ENCODE measurements around the gene PTPRF.
"Not testable (repeated sequence)": the region's sequence is repeated elsewhere in the genome, so short reads cannot be mapped to it uniquely, and the experiment has no call there.

The PTPRF gene

DNA sequence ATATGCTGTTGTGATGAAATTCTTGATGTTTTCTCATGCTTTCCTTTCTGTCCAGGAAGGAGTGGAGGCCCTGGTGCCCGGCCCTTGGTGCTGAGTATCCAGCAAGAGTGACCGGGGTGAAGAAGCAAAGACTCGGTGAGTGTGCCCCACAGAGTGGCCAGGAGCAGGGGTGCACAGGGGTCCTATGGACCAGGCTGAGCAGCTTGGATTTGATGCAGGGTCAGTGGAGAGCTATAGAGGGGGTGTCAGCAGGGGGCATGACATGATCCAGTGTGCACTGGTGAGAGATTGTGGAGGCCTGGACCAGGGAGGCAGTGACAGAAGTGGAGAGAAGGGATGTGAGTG lies 7.4 kb downstream of the PTPRF start:
- no peak for DNase-seq (ENCODE audit: low read depth)

DNA sequence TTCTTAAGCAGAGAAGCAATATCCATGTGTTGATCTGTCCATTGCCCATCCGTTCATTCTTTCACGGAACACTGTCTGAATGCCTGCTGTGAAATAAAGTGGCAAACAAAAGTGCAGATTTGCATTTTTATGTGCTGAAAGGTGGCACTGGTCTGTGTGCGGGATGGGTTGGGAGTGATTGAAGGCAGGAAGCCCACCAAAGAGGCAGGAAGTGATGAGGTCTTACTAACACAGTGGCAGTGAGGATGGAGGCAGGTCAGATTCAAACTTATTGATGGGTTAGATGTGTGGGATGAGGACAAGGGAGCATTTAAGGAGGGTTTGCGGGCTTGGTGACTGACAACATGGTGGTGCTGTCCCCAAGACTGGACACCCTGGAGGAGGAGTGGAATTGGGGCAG lies 8.3 kb downstream of the PTPRF start:
- DNase-seq (ENCODE audit: low read depth): no peak

DNA sequence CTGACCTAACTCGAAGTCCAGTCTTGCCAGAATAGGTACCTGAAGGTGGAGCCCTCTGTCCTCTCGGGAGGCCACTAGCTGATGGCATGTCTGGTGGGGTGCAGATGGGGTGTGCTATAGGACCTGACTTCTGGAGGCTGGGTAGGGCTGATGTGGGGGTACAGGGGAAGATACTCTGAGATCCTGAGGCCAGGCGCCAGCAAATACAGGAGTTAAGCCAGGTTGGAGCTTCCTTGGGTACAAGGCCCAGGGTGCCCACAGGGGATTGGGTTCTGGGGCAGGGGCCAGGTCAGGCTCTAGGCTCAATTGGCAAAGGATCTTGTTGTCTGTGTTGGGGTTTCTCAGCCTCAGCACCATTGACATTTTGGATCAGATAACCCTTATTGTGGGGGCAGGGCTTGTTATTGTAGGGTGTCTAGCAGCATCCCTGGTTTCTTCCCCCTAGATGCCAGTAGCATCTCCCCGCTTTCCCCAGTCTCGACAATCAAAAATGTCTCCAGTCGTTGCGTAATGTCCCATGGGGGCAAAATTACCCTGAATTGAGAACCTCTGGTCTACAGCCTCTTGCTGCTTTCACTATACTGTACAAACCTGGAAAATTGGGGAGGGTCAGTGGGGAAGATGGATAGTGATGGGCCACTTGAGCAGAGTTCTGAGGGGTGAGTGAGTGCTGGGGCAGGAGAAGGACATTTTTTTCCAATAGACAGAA lies 9.2 kb downstream of the PTPRF start:
- DNase-seq (ENCODE audit: low read depth): no peak

DNA sequence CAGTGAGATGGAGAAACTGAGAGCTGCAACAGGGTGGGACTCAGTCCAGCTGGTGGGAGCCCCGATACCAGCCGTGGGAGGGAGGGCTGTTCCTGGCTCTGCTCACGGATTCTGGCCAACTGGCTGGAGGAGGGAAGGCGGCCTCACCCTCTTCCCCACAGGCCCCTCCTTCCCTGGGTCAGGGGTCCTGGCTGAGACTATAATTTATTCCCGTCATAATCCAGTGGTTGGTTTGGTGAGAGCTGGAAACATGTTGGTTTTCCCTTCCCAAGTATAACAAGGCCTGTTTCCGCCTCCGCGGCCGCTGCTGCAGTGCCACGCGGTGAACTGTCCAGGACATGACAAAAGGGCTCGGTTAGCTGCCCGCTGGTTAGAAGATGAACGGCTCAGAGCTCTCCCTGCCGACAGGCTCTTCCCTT lies 10.0 kb downstream of the PTPRF start:
- no peak for DNase-seq (ENCODE audit: low read depth)

DNA sequence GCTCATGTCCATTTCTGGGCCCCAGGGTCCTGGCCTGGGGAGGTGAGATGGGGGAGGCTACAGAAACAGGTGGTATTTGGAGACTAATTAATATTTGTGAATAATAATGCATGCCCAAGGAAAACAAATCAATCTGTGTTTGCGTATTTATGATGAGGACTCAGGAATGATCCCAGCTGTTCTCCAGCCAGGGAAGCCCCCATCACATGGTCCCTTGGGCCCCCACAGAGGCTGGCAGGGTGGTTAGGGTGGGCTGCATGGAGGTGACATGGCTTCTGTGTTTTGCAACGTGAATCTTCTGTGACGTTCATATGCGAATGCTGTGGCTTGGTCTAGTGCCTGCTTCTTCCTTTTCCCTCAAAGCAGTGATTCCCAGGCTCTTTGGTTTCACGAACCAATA lies 10.5 kb downstream of the PTPRF start:
- no peak for DNase-seq (ENCODE audit: low read depth)

DNA sequence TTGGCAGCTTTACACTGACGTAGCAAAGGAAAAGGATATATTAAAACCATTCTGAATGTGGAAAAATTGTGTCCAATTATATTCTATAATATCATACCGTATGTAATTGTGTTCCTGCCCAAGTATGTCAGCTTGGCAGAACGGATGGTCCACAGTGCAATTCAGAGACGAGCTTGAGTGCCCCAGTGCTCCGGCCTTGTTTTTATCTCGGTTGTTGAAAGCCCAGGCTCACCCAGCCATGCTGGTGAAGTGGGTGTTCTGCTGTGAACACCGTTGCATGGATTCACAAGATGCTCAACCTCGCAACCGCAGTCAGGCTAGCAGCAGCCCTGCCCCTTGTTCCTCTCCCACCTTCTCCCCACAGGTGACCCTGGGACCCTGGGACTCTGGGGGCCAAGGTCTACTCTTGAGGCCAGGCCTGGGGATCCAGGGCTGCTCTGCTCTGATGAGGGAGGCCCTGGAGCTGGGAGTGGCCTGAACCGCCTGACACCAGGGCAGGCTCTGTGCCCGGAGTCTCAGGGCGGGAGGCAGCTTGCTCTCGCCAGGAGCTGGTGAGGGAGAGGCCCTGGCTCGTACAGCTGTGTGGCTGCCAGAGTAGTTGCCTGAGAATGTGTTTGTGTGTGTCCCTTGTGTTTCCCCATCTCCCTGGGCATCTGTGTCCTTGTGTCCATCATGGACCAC lies 11.2 kb downstream of the PTPRF start:
- no peak for DNase-seq (ENCODE audit: low read depth)

DNA sequence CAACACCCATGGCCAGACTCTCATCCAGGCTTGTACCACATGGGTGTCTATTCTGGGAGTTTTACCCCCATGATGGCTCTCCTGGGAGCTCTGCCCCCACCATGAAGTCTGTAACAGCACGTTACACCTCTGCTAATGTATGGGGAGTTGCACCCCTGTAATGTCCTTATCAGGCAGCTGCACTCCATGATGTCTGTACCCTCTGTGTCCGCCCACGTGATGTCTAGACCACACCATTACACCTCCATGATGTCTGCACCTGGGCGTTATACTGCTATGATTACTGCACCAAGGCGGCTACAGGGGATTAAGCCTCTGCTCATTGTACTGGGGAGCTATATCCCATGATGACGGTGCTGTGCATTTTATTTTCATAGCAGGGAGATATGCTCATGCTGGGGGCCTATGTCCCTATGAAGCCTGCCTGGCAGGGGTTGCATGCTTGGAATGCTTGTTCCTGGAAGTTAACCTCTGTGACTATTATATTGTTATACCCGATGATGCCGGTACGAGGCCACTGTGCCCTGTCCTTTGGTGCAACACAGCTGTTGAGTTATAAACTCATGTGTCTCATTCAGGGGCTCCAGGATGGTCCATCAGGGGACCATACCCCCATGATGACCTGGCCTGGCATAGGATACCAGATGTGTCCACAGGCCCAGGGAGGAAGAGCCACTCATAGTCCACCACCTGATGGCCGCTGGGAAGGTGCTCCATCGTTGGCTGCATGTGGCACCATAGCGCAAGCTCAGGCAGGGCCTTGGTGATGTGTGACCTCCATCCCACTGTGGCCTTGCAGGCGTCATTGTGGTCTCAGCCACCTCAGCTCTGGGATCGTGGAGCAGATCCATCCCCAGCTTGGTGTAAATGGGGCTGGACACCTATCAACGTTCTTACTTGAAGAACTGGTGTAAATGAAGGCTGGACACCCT lies 12.1 kb downstream of the PTPRF start:
- no peak for DNase-seq (ENCODE audit: low read depth)

DNA sequence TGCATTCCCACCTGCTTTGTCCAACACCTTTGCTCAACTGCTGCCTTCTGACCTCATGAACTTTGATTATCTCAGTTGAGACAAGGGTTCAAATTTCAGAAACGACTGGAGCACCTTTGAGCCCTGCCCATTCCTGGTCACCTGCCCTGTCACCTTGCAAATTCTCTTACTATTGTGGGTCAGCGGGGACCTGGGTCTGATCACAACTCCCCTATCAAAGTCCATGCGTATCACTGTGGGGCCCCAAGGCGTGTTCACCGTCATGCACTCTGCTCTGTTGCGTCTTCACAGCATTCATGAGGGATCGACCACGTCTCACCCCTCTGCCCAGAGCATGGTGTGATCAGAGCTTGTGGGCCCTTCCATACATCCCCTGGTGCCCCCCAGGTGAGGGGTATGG lies 12.9 kb downstream of the PTPRF start:
- DNase-seq (ENCODE audit: low read depth): no peak

DNA sequence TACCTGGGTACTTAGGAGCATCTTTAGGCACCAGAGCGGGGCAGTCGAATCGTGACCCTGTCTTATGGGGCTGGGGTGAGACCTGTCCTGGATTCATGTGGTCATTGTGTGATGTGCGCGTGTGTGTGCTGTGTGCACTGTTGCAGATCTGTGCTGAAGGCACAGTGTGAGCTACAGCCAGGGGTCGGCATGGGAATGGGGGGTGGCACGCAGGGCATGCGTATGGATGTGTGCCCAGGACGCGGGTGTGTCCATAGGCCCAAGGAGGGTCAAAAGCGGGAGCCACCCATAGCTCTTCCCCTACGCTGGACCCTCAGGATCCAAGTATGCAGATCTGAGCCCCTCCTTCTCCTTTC lies 14.6 kb downstream of the PTPRF start:
- DNase-seq (ENCODE audit: low read depth): no peak

DNA sequence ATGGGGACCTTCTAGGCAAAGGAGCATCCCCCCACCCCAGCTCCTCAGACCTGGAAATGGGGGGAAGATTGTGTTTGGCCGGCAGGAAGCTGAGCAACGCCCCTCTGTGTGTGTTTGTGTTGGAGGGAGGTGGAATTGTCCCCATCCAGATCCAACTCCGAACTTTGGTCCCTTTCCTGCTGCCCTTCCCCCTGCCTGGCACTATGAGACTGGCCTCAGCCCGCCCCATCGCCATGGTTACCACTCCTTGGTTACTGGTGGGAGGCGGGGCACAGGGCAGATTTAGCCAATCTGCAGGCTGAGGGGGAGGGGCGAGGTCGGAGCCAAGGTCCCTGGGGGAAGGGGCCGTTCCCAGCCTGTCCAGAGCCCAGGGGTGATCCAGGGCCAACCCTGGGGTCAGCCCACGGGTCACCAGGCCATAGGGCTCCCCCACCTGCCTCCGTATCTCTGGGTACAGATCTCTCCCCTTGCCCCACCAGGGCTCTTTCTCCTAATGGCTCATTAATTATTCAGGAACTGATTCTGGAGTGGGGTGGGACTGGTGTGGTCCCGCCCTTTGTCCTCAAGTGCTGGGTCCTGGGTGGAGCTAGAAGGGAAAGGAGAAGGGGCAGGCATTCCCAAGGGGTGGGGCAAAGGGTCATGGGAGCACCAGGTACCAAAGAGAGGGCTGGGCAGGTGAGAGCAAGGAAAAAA lies 15.2 kb downstream of the PTPRF start:
- no peak for DNase-seq (ENCODE audit: low read depth)

DNA sequence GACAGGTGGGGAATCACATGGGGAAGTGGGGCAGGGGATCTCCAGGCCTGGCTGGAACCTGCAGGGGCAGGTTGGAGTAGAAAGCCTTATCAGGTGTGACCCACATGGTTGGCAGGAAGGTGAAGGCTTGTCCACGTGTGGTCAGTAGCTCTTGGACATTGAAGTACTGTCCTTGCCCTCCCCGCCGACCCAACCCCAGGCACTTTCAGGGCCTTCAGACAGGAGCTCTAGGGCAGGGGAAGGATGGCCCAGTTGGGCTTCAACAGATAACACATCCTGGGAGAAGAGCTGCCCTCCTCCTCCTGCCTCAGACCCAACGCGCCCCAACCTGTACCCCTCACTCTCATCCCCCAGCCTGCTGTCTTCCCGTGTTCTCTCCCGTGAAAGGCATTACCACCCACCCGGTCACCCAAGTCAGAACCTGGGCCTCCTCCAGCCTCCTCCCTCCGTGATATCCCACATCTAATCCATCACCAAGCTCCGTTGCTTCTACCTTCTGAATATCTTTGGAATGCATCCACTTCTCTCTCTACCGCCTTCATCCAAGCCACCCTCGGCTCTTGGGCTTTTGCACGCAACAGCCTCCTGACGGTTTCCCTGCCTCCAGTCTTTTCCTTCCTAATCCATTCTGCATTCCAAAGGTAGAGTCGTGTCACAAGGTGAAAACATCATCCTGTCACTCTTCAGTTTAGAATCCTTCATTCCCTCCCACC lies 15.9 kb downstream of the PTPRF start:
- no peak for DNase-seq (ENCODE audit: low read depth)

DNA sequence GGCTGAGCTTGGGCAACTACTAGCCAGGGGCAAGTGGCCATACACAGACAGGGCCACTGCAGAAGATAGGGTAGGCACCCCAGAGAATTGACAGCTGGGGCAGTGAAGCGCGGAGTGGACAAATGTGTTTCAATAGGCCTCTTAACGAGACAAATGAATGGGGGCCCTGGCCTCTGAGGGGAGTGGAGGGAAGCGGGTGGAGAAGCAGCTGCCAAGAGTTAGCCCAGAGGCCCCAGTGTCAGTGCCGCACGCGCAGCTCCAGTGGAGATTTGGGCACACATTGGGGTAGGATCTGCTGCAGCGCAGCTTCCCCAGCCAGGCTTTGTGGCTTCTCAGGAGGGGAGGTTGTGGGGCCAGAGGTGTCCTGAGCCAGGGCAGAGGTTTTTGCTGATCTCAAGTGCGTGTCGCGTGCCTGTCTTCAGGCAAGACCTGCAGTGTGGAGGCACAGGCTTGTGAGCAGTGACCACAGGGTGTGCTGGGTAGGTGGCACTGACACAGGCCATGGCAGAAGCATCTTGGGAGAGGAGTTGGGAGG lies 16.9 kb downstream of the PTPRF start:
- DNase-seq (ENCODE audit: low read depth): no peak

DNA sequence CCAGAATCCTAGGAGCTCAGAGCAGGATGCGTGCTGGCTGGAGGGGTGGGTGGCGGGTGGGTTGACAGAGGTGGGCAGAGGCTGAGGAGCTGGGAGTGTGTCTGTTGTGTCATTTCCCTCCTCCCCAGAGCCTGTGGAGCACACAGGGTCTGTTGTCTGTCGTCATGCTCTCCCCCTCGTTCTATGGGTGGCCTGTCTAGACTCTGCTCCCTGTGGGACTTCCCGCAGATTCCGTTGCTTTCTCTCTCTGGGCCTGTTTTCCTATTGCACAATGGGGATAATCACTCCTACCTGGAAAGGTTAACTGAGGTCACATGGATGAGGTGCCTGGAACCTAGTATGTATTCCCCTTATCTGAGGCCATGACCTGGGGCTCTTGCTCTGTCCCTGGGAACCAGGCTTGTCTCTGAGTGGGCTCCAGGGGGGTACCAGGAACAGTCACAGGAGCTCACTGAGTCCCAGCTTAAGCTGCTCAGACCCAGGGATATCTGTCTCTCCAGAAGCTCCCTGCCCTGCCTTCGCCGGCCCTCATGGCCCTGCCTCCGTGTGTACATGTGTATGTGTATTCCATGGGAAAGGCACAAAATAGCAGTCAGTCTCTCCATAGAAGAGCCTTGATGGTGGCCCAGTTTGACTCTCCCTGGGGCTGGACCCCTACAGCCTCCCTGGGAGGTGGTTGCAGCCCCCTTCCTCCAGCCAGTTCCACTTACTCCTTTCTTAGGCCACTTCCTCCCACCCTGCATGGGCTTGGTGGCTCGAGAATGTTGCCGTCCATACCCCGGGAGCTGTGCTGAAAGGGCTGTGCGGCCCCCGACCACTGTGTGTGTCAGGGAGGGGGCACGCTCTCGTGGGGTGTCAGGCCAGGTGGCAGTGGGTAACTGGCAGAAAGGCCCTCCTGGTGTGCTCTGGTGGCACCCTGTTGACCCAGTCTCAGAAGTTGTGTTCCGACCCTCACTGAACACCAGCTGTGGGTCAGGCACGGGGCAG lies 17.9 kb downstream of the PTPRF start:
- no peak for DNase-seq (ENCODE audit: low read depth)

DNA sequence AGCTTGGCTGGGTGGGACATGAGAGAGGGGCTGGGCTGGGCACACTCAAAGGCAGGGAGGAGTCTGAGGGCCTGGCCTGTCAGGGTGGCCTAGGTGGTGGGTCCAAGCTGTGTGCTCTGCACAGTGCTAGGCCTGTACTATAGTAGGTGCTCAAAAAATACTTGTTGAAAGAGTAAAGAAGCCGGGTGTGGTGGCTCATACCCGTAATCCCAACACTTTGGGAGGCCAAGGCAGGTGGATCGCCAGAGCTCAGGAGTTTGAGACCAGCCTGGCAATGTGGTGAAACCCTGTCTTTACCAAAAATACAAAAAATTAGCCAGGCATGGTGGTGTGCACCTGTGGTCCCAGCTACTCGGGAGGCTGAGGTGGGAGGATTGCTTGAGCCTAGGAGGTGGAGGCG lies 18.7 kb downstream of the PTPRF start:
- DNase-seq (ENCODE audit: low read depth): not testable (repeated sequence)

DNA sequence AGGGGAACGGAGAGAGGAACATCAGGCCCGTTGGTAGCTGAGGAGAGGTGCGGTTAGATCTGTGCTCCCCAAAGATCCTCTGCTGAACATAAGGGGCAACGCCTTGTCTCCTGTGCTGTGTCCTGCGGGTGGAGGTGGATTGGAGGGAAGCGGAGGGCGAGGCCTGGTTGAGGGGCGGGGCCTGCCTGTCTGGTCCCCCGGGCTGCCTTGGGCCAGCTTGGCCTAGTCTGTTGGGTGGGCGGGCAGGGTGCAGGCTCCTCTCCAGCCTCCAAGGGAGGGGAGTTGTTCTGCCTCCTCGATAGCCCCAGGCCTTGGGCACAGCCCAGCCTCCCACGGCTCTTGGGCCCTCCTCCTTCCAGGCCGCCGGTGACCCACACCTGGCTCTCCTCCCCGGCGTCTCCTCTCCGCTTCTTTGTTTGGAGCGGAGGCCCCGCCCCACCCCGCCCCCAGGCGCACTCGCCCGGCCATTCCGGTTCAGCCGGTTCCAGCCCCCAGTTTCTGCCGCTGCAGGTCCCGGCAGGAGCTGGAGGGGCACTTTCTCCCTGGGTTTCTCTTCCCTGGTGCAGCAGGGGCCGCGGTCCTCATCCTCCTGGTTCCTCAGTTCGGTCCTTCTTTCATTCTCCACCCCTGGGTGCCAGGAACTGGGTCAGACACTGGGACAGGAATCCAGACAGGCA lies 19.4 kb downstream of the PTPRF start:
- no peak for DNase-seq (ENCODE audit: low read depth)

DNA sequence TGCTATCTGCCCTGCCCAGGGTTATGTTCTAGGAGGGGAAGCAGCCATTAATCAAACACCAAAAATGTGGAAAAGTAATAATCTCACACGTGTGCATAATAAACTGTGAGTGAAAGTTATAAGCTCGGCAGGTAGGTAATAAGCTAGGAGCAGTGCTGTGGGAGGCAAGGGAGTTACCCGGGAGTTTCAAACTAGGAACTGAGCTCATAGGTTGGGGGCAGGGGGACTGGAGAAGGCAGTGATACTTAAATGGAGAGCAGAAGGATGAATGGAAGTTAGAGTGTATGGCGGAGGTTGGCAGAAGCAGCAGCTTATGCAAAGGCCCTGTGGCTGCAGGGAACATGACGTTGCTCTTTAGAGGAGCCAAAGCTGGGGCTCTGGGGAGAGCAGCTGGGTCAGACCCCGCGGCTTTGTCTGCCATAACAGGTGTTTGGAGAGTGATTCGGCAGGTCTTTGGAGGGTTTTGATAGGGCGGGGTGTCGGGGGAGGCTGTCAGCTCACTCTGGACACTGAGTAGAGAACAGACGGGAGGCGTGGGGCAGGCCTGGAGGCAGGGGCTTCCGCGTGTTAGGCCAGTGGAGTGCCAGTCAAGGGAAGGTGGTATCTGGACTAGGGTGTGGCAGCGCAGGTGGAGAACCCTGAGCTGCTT lies 20.0 kb downstream of the PTPRF start:
- DNase-seq (ENCODE audit: low read depth): no peak

DNA sequence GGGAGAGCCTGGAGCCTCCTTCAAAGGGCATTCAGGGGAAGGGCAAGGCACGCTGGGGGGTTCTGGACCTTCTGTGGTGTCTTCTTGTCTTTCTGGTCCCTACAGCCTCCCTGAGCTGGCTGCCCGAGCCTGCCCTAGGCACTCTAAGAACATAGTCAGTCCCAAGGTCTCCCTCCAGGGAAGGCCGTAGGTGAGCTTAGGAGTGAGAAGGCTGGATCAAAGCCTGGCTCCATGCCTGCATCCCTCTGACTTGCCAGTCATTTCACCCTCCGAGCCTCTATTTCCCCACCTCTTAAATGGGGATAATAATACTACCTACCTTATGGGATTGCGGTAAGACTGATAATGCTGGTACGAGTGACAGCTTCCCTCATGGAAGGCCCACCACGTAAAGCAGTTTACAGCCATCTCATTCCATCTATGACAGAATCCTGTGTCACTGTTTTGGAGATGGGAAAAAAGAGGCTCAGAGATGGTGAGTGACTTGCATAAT lies 20.8 kb downstream of the PTPRF start:
- DNase-seq (ENCODE audit: low read depth): no peak

DNA sequence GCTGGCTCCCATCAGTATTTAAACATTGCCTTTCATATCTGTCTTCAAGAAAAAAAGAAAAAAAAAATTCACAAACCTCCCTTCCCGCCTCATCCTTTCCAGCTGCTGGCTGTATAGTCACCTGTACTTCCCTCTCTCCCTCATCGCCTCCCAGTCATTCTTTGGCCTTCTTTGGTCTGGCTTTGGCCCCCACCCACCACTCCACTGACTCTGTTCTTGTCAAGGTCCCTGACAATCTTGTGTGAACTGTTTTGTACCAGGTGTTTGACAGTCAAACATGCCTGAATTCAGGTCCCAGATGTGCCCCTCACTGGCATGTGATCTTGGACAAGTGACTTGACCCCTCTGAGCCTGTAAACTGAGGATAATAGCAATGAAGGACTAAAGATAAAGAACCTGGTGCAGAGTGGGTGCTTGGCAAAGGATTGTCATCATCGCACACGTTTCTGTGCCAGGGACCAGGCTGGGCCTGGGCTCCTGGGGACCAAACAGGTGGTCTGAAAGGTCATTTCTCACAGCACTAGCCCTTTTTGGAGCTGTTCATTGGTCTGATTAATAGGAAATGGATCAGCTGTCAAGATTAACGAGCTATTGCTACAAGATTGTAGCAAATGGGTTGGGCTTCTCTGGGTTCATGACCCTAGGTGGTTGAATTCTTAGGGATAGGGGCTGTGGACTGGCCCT lies 21.5 kb downstream of the PTPRF start:
- no peak for DNase-seq (ENCODE audit: low read depth)

Measured in activated T-cell treated with anti-CD3 and anti-CD28 coated beads for 24 hours (primary cell).